ENCODE data around the gene SSU72.

SSU72 gene

GRCh38 chr1:1574721-1575537, at the start of gene SSU72:
TSS of gene SSU72 (minus strand) at chr1:1574863. CDS start at chr1:1574557, 306 bp downstream.
- DNase-seq: peak; percentile 77 to 92

GRCh38 chr1:1623631-1624442, 49.2 kb upstream of the SSU72 start:
- DNase-seq: no peak

- no peak for DNase-seq
These were observed 48.5 kb upstream of the SSU72 start for GRCh38 chr1:1623181-1623630.

- DNase-seq: no peak
These were observed 48.1 kb upstream of the SSU72 start for GRCh38 chr1:1622788-1623094.

- no peak for DNase-seq
These were observed 47.5 kb upstream of the SSU72 start for GRCh38 chr1:1622010-1622787.

GRCh38 chr1:1621173-1622009, 46.7 kb upstream of the SSU72 start:
- no peak for DNase-seq

GRCh38 chr1:1620433-1621139, 45.9 kb upstream of the SSU72 start:
- DNase-seq: no peak

GRCh38 chr1:1619917-1620361, 45.3 kb upstream of the SSU72 start:
- no peak for DNase-seq

GRCh38 chr1:1618396-1619068, 43.9 kb upstream of the SSU72 start:
- no peak for DNase-seq

- DNase-seq: no peak
These were observed 43.3 kb upstream of the SSU72 start for GRCh38 chr1:1617925-1618324.

GRCh38 chr1:1617516-1617915, 42.9 kb upstream of the SSU72 start:
- DNase-seq: no peak

GRCh38 chr1:1616838-1617237, 42.2 kb upstream of the SSU72 start:
- no peak for DNase-seq

GRCh38 chr1:1616045-1616790, 41.6 kb upstream of the SSU72 start:
- DNase-seq: no peak

GRCh38 chr1:1615256-1616044, 40.8 kb upstream of the SSU72 start, which contains the start of gene MIB2:
TSS of gene MIB2 (plus strand) at chr1:1615500. CDS start at chr1:1623453, 7,953 bp downstream.
- peak; percentile 97 to 98 for DNase-seq

- no peak for DNase-seq
These were observed 40.2 kb upstream of the SSU72 start for GRCh38 chr1:1614954-1615255.

GRCh38 chr1:1614204-1614953, 39.7 kb upstream of the SSU72 start:
- DNase-seq: no peak

- no peak for DNase-seq
These were observed 38.9 kb upstream of the SSU72 start for GRCh38 chr1:1613509-1614082.

GRCh38 chr1:1612104-1612400, 37.4 kb upstream of the SSU72 start:
- DNase-seq: no peak

- no peak for DNase-seq
These were observed 36.1 kb upstream of the SSU72 start for GRCh38 chr1:1610796-1611195.

Measured in NCI-H1930 (cell line).